DND-41 (cell line): Measurements from ENCODE around the gene NAV3.

ENCODE experiments used
- EZH2 ChIP-seq: IDR thresholded peaks from 3 replicates; pipeline ENCODE4 v1.6.1; 2012; ENCODE audit warnings: borderline replicate concordance, low read depth, mild to moderate bottlenecking, moderate library complexity, low read length, inconsistent platforms; ENCODE audit not compliant: severe bottlenecking
- TF ChIP-seq, protein P1 (sequence below): IDR thresholded peaks from 2 replicates; pipeline ENCODE4 v1.5.1; 2012; ENCODE audit warnings: borderline replicate concordance, low read length, moderate library complexity, mild to moderate bottlenecking; ENCODE audit not compliant: poor library complexity, severe bottlenecking; ENCODE audit errors: extremely low read depth

DNA sequence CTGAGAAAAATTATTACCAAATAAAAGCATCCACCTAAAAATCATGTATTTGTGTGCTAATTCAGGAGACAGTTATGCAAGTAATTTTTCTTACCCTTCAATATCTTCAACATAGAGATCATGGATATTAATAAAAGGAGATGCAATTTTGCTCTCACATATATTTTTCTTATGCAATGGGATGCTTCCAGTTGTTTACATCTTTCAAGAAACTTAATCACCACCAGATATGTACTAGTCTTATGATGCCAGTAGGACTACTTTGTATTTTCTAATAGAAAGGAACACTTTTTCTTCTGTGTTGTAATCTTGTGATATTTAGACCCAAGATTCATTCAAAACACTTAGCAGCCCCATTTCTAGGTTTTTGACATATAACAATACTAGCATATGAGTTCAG is 107.6 kb downstream of the NAV3 start:
- TF ChIP-seq, protein P1, sequence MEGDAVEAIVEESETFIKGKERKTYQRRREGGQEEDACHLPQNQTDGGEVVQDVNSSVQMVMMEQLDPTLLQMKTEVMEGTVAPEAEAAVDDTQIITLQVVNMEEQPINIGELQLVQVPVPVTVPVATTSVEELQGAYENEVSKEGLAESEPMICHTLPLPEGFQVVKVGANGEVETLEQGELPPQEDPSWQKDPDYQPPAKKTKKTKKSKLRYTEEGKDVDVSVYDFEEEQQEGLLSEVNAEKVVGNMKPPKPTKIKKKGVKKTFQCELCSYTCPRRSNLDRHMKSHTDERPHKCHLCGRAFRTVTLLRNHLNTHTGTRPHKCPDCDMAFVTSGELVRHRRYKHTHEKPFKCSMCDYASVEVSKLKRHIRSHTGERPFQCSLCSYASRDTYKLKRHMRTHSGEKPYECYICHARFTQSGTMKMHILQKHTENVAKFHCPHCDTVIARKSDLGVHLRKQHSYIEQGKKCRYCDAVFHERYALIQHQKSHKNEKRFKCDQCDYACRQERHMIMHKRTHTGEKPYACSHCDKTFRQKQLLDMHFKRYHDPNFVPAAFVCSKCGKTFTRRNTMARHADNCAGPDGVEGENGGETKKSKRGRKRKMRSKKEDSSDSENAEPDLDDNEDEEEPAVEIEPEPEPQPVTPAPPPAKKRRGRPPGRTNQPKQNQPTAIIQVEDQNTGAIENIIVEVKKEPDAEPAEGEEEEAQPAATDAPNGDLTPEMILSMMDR = no peak
- no peak for TF ChIP-seq EZH2
